H1 (cell line): ENCODE data around the gene SYK. TPM values are rescaled to one million over a fixed set of nuclear protein-coding genes. Genes with fewer than 3 reads are reported as not detected.

ENCODE experiments used
- CTCF ChIA-PET: fragments of 300-600 bp; sonication (Branson Sonifier 250); formaldehyde crosslinking; loops from one replicate; lab custom pipeline; 2021; ENCODE audit not compliant: partially characterized antibody; lab: Charles Lee
- POLR2A ChIA-PET: fragments of 300-600 bp; sonication (Branson Sonifier 250); formaldehyde crosslinking; loops from one replicate; lab custom pipeline; 2021; ENCODE audit warnings: inconsistent platforms; ENCODE audit not compliant: partially characterized antibody; lab: Charles Lee
- DNase-seq, 2 experiments: peaks; one replicate each; pipeline versions ENCODE4 v3.0.0 to v3.0.0-alpha.2; 2010 to 2022; ENCODE audit warnings: low spot score in 2 of 2, low read depth in 1 of 2, mixed read lengths in 1 of 2
- FAIRE-seq: peaks from 2 replicates; lab custom pipeline; 2011; peaks lifted over from hg19 to GRCh38; lab: Jason Lieb, UNC
- H2AFZ ChIP-seq: 2 replicates; pipeline ENCODE4 v1.8.1; 2012; ENCODE audit warnings: low read length, inconsistent platforms
- H2AK5ac ChIP-seq: 2 replicates; pipeline ENCODE4 v1.6.1; 2013; ENCODE audit warnings: low read depth, low read length
- H2BK120ac ChIP-seq: replicated peaks from 2 replicates; pipeline ENCODE3; 2013; ENCODE audit warnings: low read depth, low read length, inconsistent platforms
- H2BK12ac ChIP-seq: 2 replicates; pipeline ENCODE4 v1.6.1; 2013; ENCODE audit warnings: low read depth, low read length
- H2BK15ac ChIP-seq: 2 replicates; pipeline ENCODE4 v1.6.1; 2013; ENCODE audit warnings: low read length
- H2BK20ac ChIP-seq: 2 replicates; pipeline ENCODE4 v1.6.1; 2013; ENCODE audit warnings: low read length
- H2BK5ac ChIP-seq: 2 replicates; pipeline ENCODE4 v1.6.1; 2013; ENCODE audit warnings: low read depth, low read length
- H3K14ac ChIP-seq: 2 replicates; pipeline ENCODE4 v1.6.1; 2013; ENCODE audit warnings: inconsistent platforms; ENCODE audit not compliant: insufficient read length
- H3K18ac ChIP-seq: 2 replicates; pipeline ENCODE4 v1.6.1; 2013; ENCODE audit warnings: low read length; ENCODE audit errors: extremely low read depth
- H3K23ac ChIP-seq: 2 replicates; pipeline ENCODE4 v1.6.1; 2013; ENCODE audit warnings: inconsistent platforms; ENCODE audit not compliant: insufficient read length
- H3K23me2 ChIP-seq: 2 replicates; pipeline ENCODE4 v1.6.1; 2013; ENCODE audit warnings: low read depth, low read length
- H3K27ac ChIP-seq: 2 replicates; pipeline ENCODE4 v1.6.1; 2011; ENCODE audit warnings: low read depth, low read length, inconsistent platforms
- H3K27me3 ChIP-seq, 4 experiments: replicated peaks in 1 of 4; 1 replicate in 1 of 4; 2 replicates in 3 of 4; pipeline versions ENCODE4 v1.6.1 to v1.8.1; 2011 to 2013; ENCODE audit warnings: low read length in 3 of 4, mild to moderate bottlenecking in 3 of 4, inconsistent platforms in 2 of 4, mixed read lengths in 2 of 4, moderate library complexity in 1 of 4; ENCODE audit not compliant: control insufficient read depth in 3 of 4, insufficient read depth in 3 of 4; ENCODE audit errors: extremely low read depth in 1 of 4
- H3K36me3 ChIP-seq, 4 experiments: 2 replicates each; pipeline versions ENCODE4 v1.6.1 to v1.8.1; 2011 to 2013; ENCODE audit warnings: mild to moderate bottlenecking in 4 of 4, low read length in 3 of 4, moderate library complexity in 2 of 4, control low read depth in 1 of 4, inconsistent platforms in 1 of 4; ENCODE audit not compliant: insufficient read depth in 4 of 4, control insufficient read depth in 2 of 4
- H3K4ac ChIP-seq: replicated peaks from 2 replicates; pipeline ENCODE3; 2013; ENCODE audit warnings: low read length, low read depth, mixed read lengths, inconsistent platforms; ENCODE audit not compliant: insufficient read length
- H3K4me1 ChIP-seq, 4 experiments: replicated peaks in 1 of 4; 1 replicate in 1 of 4; 2 replicates in 3 of 4; pipeline versions ENCODE4 v1.6.1 to v1.8.1; 2011 to 2013; ENCODE audit warnings: low read length in 3 of 4, inconsistent platforms in 2 of 4, mixed read lengths in 1 of 4; ENCODE audit not compliant: insufficient read depth in 4 of 4, control insufficient read depth in 3 of 4
- H3K4me2 ChIP-seq, 2 experiments: 2 replicates each; pipeline versions ENCODE4 v1.6.1 to v1.8.1; 2011 to 2013; ENCODE audit warnings: low read depth in 2 of 2, low read length in 2 of 2, control low read depth in 1 of 2, inconsistent platforms in 1 of 2, mild to moderate bottlenecking in 1 of 2; ENCODE audit not compliant: insufficient read depth in 1 of 2
- H3K4me3 ChIP-seq, 4 experiments: fragments of 200-600, 300-600 bp in 1 of 4; sonication (generic), shearing (Covaris generic), sonication (Bioruptor Twin) in 1 of 4; 2 replicates each; pipeline versions ENCODE4 v1.5.1 to v1.8.1; 2011 to 2016; ENCODE audit warnings: low read length in 4 of 4, low read depth in 3 of 4, control low read depth in 2 of 4, inconsistent platforms in 2 of 4, mild to moderate bottlenecking in 2 of 4, mixed read lengths in 1 of 4, moderate library complexity in 1 of 4; ENCODE audit not compliant: insufficient read depth in 2 of 4; ENCODE audit errors: extremely low read depth in 1 of 4
- H3K56ac ChIP-seq: replicated peaks from 2 replicates; pipeline ENCODE3; 2013; ENCODE audit warnings: low read depth, mild to moderate bottlenecking, mixed read lengths, low read length, inconsistent platforms; ENCODE audit not compliant: insufficient read length
- H3K79me1 ChIP-seq: 2 replicates; pipeline ENCODE4 v1.6.1; 2013; ENCODE audit warnings: low read depth, low read length, control low read depth
- H3K79me2 ChIP-seq, 2 experiments: 2 replicates each; pipeline versions ENCODE4 v1.6.1 to v1.8.1; 2012 to 2013; ENCODE audit warnings: low read length in 2 of 2, mild to moderate bottlenecking in 2 of 2, inconsistent platforms in 1 of 2; ENCODE audit not compliant: insufficient read depth in 2 of 2, control insufficient read depth in 1 of 2
- H3K9ac ChIP-seq, 4 experiments: replicated peaks in 1 of 4; 1 replicate in 1 of 4; 2 replicates in 3 of 4; pipeline versions ENCODE4 v1.6.1 to v1.8.1; 2011 to 2013; ENCODE audit warnings: low read depth in 3 of 4, low read length in 3 of 4, control low read depth in 2 of 4, mild to moderate bottlenecking in 2 of 4, moderate library complexity in 2 of 4, inconsistent platforms in 1 of 4; ENCODE audit errors: extremely low read depth in 1 of 4
- H3K9me3 ChIP-seq, 2 experiments: 2 replicates each; pipeline versions ENCODE4 v1.6.1 to v1.8.1; 2012 to 2013; ENCODE audit warnings: mild to moderate bottlenecking in 2 of 2, moderate library complexity in 2 of 2, control low read depth in 1 of 2, inconsistent platforms in 1 of 2, low read depth in 1 of 2, low read length in 1 of 2, mixed read lengths in 1 of 2; ENCODE audit not compliant: insufficient read depth in 2 of 2
- H4K20me1 ChIP-seq, 2 experiments: replicated peaks in 1 of 2; 2 replicates each; pipeline versions ENCODE3 to v1.8.1; 2011 to 2013; ENCODE audit warnings: inconsistent platforms in 2 of 2, low read length in 2 of 2, mild to moderate bottlenecking in 1 of 2; ENCODE audit not compliant: insufficient read depth in 2 of 2, control insufficient read depth in 1 of 2
- H4K5ac ChIP-seq: 2 replicates; pipeline ENCODE4 v1.6.1; 2013; ENCODE audit warnings: low read length, low read depth, mixed read lengths, inconsistent platforms; ENCODE audit not compliant: insufficient read length
- H4K8ac ChIP-seq: 2 replicates; pipeline ENCODE4 v1.8.0; 2013; ENCODE audit warnings: mild to moderate bottlenecking, moderate library complexity, low read length, inconsistent platforms; ENCODE audit not compliant: insufficient read depth; ENCODE audit errors: extremely low read depth
- H4K91ac ChIP-seq: replicated peaks from 2 replicates; pipeline ENCODE3; 2013; ENCODE audit warnings: low read length, mixed read lengths, inconsistent platforms; ENCODE audit not compliant: insufficient read length
- ASH2L ChIP-seq: fragments of 200-600, 300-600 bp; sonication (generic); IDR thresholded peaks from one replicate; pipeline ENCODE4 v1.7.1; 2017; ENCODE audit warnings: low read length
- CBX8 ChIP-seq: fragments of 300-800, 300-1000 bp; sonication (generic); IDR thresholded peaks from 2 replicates; pipeline ENCODE4 v1.7.1; 2016; ENCODE audit warnings: low read depth, low read length, borderline replicate concordance
- RXRA ChIP-seq: IDR thresholded peaks from 2 replicates; pipeline ENCODE4 v1.6.1; 2011; ENCODE audit warnings: low read depth, mild to moderate bottlenecking, low read length, moderate library complexity; ENCODE audit not compliant: insufficient read depth
- ZNF274 ChIP-seq: IDR thresholded peaks from 2 replicates; pipeline ENCODE4 v1.7.0; 2012; ENCODE audit warnings: low read length, borderline replicate concordance; ENCODE audit errors: extremely low read depth
- WGBS, 2 experiments: shearing (Covaris generic) in 1 of 2; methylation state at CpG; one replicate each; pipeline versions ENCODE4 v1.1.6 to v1.1.7; 2013 to 2015; ENCODE audit warnings: low lambda C conversion rate in 2 of 2, mixed read lengths in 2 of 2, inconsistent platforms in 1 of 2, low coverage in 1 of 2, missing lambda C conversion rate in 1 of 2; ENCODE audit not compliant: insufficient replicate concordance in 2 of 2, insufficient coverage in 1 of 2, insufficient read length in 1 of 2; ENCODE audit errors: extremely low coverage in 1 of 2, missing lambda C conversion rate in 1 of 2; 5-methylcytosine and 5-hydroxymethylcytosine counted together
- polyA plus RNA-seq, 7 experiments: library from polyadenylated mRNA; depleted of rRNA in 3 of 7; stranded (reverse) in 5 of 7; unstranded in 2 of 7; fragments of >200 nt in 5 of 7; fragments of 200-250 nt in 2 of 7; gene quantifications; 1 replicate in 5 of 7; 2 replicates in 1 of 7; 4 replicates in 1 of 7; pipeline versions ENCODE4 v1.2.1 to v1.2.3, GENCODE V29; 2011 to 2013; ENCODE audit warnings: missing spikeins in 2 of 7, mixed read lengths in 2 of 7
- total RNA-seq: library from RNA; stranded (reverse); fragmentation: NEBNext Ultra II Directional; extraction: Animal tissue kit (Norgen Biotek cat#: 25700); gene quantifications from 2 replicates; pipeline ENCODE4 v1.2.1, GENCODE V29; 2021

SYK gene
- total and polyA plus RNA-seq, 2 of the 8 experiments (the other 6 are each of a cell fraction or from before 2014, with no cell fraction given): 1.5 to 4.4 TPM

DNA sequence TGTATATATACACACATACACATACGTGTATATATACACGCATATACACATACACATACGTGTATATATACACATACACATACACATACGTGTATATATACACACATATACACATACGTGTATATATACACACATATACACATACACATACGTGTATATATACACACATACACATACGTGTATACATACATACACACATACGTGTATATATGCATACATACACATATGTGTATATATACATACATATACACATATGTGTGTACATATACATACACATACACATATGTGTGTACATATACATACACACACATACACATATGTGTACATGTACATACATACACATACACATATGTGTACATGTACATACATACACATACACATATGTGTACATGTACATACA lies 82.6 kb downstream of the SYK start:
- WGBS, 2 experiments: 79% methylated on average over 8 of the region's 8 CpGs; no CpG with 5 or more reads in 1 of the 2 experiments
- DNase-seq (no peak), FAIRE-seq (no peak)
- Histone ChIP-seq H3K27ac (no peak overlapping the region), H2BK20ac (no peak overlapping the region), H3K79me1 (no peaks in the 10 kb centered on the region), H2BK5ac (no peak overlapping the region), H3K4ac (no peak overlapping the region), H3K9me3 (no peaks in the 10 kb centered on the region; a peak in 1 of 4 replicates), H4K20me1 (no peaks in the 10 kb centered on the region), H3K18ac (no peak overlapping the region), H3K4me1 (peaks cover 0 to 3% (median under 1%) of the 10 kb centered on the region in 4 experiments; a peak in 1 of 7 replicates), H3K4me2 (no peak overlapping the region), H3K79me2 (no peaks in the 10 kb centered on the region), H2BK120ac (no peak overlapping the region), H3K27me3 (no peaks in the 10 kb centered on the region), H3K23ac (no peak overlapping the region), H4K8ac (no peak overlapping the region), H2BK12ac (no peak overlapping the region), H4K91ac (no peak overlapping the region), H3K23me2 (no peaks in the 10 kb centered on the region), H2AFZ (no peak overlapping the region), H3K56ac (no peak overlapping the region)
- POLR2A ChIA-PET: no interaction called here
- TF ChIP-seq CBX8 (no peak), ASH2L (no peak), RXRA (no peak), ZNF274 (no peak)
- TF ChIP-seq, all 59 proteins: peak for 0
- Histone ChIP-seq H2AK5ac (no peak overlapping the region), H3K9ac (no peak overlapping the region), H2BK15ac (no peak overlapping the region), H3K14ac (no peak overlapping the region), H4K5ac (no peak overlapping the region), H3K4me3 (no peak overlapping the region), H3K36me3 (no peaks in the 10 kb centered on the region)
- CTCF ChIA-PET: no interaction called here
